Stimulated activated CD4-positive, alpha-beta T cell treated with anti-CD3 and anti-CD28 coated beads, Interleukin-4, amount 100 ng/mL, for 1 hour (primary cell): ENCODE data around the gene ZNF521.

ENCODE experiments used
- DNase-seq: peaks from one replicate; pipeline ENCODE4 v3.0.0-alpha.2; 2020

ZNF521 gene

GRCh38 chr18:25164848-25165811 is 186.8 kb downstream of the ZNF521 start:
- DNase-seq = no peak

GRCh38 chr18:25164211-25164847 is 187.6 kb downstream of the ZNF521 start:
- DNase-seq = no peak

- DNase-seq = no peak
These were observed 198.5 kb downstream of the ZNF521 start for GRCh38 chr18:25153426-25153825.

- DNase-seq = no peak
These were observed 204.0 kb downstream of the ZNF521 start for GRCh38 chr18:25147877-25148488.

GRCh38 chr18:25146512-25146910 is 205.5 kb downstream of the ZNF521 start:
- no peak for DNase-seq

DNA sequence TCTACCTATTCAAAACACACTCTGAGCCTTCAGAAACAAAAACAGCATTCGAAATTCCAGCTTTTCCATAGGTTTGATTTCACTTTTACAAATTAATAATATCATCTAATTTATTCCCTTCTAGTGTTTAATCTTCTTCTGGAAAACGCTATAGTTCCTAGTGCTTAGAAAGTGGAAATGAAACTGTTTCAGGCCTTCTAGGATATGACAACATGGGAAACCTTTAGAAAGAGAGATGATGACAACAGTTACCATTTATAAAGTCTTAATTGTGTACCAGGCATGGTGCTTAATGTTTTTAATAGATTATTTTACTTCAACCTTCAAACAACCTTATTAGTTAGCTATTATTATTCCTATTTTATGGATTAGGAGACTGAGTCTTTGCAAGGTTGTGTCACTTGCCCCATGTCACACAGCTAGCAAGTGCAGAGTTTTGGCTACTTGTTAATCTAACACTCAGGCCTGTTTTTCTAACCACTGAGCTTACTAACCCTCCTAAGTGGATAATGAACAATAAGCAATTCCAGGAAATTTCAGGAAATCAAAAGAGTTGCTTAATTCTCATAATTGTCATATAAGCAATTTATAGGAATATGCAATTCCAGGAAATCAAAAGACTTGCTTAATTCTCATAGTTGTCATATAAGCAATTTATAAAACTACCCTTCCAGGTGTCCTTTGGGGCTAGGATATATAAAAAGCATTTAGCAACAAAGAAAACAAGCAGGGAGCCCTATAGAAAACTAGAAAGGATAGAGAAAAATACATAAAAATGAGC is 206.0 kb downstream of the ZNF521 start:
- no peak for DNase-seq

GRCh38 chr18:25144820-25145219 is 207.1 kb downstream of the ZNF521 start:
- no peak for DNase-seq

DNA sequence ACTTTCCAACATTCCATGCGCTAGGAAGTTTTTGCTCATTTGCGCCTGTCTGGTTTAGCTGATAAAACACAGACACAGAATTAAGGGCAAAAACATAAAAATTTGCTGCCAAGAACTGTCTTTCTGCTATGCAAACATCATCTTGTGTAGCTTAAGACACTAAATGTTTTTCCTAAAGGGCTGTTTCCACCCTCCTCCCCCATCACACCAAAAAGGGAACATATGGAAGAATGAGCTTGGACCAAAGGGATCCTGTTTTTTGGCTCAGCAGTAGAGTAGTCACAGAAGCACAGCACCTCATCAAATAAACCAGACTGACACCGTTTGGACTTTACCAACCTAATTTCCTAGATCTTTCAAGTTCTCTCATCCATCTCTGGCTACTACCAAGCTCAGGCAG is 210.1 kb downstream of the ZNF521 start:
- no peak for DNase-seq

DNA sequence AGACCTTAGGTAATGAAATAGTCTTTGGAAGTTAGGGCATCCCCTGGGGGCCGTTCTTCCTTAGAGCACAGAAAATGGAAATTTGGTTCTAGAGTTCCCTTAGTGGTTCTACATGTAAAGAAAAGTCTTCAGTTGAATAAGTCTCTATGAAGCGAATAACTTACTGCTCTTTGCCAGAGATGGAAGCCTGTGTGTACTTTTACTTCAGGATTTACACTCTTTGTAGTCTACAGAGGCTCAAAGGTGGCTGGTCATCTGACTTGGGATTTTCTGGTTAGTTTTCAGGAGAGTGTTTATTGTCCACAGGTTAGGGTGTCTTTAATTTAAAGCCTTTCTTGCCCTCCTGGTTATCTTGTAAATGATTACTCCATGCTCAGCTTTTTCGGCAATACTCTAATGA is 210.6 kb downstream of the ZNF521 start:
- no peak for DNase-seq

GRCh38 chr18:25140962-25141308 is 211.0 kb downstream of the ZNF521 start:
- no peak for DNase-seq

DNA sequence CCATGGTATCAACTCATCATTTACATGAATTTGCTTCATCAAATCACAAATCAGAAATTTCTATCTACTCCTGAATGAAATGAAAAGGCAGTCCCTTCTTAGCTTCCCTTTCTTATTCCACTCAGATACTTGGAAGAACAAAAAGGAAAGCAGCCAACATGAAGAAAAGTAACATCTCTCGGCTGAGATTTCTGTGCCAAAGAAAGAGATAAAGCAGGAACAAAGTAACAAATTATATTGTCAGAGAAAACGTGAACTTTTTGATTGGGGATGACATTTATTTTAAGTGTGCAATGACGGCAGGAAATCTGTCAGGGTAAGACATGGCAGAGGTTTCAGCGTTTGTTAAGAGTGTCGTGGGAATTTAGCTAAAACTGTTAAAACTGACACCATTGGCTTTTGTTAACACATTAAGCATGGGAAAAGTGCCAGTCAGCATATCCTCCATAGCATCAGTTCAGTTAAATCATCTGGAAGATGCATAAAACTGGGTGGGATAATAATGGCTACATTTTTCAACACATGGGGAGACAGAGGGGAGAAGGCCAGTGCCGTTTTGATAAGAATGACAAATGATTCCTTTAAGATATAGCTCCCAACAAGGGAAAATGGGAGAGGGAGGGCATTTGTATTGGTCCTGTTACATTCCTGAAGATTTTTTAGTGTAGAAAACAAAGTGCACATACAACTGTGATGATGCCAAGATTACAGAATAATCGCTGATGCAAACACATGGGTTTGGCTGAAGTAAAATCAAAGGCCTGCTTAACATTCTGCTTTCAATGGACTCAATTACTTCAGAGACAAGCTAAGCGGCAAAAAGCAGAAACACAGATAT is 211.6 kb downstream of the ZNF521 start:
- DNase-seq = no peak

GRCh38 chr18:25137197-25137472 is 214.8 kb downstream of the ZNF521 start:
- DNase-seq = no peak

DNA sequence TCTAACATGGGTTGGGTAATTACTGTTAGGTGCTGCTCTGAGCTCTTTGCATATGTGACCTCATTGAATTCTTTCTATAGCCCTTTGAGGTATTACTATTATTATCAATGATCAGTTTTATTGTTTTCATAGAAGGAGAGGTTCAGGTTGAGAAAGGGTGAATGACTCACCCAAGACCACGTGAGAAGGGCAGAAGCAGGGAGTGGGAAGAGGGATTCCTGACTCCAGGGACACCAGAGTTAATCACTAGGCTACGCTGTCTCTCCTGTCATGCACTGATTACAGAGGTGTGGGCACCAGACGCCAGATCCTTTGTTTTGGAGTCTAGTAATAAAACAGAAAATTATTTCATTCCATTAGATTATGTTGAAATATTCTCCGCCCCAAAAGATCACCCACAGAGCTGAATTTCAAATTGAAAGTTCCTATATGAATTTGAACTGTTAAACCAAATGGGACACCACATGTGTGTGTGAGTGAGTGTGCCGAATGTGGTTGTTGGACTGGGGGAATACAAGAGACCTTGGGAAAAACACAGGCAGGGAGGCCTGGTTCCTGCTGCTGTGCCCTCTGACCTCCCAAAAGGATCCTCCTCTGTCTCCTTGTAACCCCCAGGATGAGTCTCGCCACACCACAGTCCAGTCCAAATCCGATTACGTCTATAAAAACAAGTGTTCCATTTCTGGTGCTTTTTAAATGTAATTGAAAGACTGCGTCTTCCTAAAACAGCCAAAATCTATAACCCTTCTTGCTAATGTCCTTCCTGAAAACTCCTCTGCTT is 215.4 kb downstream of the ZNF521 start:
- no peak for DNase-seq

- no peak for DNase-seq
These were observed 217.1 kb downstream of the ZNF521 start for GRCh38 chr18:25134861-25135260.

GRCh38 chr18:25133879-25134278 is 218.1 kb downstream of the ZNF521 start:
- DNase-seq = no peak

- no peak for DNase-seq
These were observed 219.0 kb downstream of the ZNF521 start for GRCh38 chr18:25132786-25133496.

DNA sequence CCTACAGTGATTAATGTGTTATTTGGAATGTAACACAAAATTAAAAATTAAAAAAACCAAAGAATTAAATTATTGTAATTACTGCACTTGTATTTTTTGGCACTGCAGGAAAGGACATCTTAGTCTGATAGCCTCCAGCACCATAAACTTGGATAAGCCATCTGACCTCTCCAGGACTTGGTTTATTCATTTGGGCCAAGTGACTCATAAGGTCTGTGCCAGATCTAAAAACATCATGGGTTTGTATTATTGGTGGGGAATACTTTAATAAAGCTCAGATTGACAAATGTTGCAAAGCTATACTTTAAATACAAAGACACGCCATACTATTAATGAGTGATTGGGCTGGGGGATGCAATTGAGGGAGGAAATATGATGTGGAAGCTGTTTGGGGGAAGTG is 225.2 kb downstream of the ZNF521 start:
- no peak for DNase-seq

DNA sequence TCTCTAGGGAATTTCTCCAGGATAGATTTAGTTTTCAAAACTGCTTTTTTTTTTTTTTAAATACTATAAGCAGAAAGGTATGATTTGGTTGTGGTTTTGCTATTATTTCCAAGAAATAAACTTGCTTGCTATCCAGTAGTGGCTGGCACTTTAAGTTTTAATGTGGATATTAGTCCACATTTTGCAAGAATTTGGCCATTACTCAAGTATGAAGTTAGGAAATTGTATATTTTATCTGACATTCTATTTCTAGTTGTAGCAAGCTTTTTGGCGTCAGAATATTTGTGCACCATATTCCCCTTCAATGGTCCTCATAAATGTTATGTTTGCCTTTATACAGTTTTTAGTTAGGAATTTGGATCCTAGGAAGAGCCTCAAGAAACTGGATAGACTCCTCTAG is 226.3 kb downstream of the ZNF521 start:
- no peak for DNase-seq

- DNase-seq = no peak
These were observed 228.3 kb downstream of the ZNF521 start for GRCh38 chr18:25123438-25124232.

DNA sequence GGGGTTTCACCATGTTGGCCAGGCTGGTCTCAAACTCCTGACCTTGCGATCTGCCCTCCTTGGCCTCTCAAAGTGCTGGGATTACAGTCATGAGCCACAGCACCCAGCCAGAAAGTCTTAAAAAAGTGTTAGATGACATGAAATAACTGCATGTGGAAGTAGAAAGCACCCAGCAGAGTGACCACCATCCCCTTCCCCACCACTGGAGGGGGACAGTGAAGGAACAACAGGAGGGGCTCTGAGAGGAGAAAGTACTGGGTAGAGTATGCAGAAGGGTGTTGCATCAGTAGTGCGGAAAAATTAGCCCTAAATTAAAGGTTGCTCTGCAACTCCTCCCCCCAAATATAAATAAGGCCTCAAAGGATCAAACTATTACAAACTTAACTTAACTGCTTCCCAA is 230.5 kb downstream of the ZNF521 start:
- DNase-seq = no peak
